Fibroblast of pulmonary artery (primary cell): ENCODE measurements around the gene COL24A1.

Experiments used
- DNase-seq: peaks from one replicate; pipeline ENCODE4 v3.0.0-alpha.2; 2010; ENCODE audit warnings: low read depth
- H3K4me3 ChIP-seq: replicated peaks from 2 replicates; pipeline ENCODE4 v1.5.1; 2011; ENCODE audit warnings: low read depth, mild to moderate bottlenecking, control low read depth, low read length, moderate library complexity
- CTCF ChIP-seq: IDR thresholded peaks from 2 replicates; pipeline ENCODE4 v1.5.1; 2011; ENCODE audit warnings: mild to moderate bottlenecking, control low read depth, low read length, inconsistent platforms; ENCODE audit errors: missing control alignments

COL24A1 gene

GRCh38 chr1:86110451-86111129, 46.0 kb downstream of the COL24A1 start:
- no peak for DNase-seq
- no peak for TF ChIP-seq CTCF
- no peak overlapping the region for H3K4me3 ChIP-seq

- no peak overlapping the region for H3K4me3 ChIP-seq
- TF ChIP-seq CTCF, result no peak
- no peak for DNase-seq
These were observed 51.1 kb downstream of the COL24A1 start for GRCh38 chr1:86105533-86105866.

GRCh38 chr1:86104606-86105532, 51.7 kb downstream of the COL24A1 start:
- no peak for DNase-seq
- no peak overlapping the region for H3K4me3 ChIP-seq
- no peak for TF ChIP-seq CTCF

- no peak for DNase-seq
- no peak for TF ChIP-seq CTCF
These were observed 55.0 kb downstream of the COL24A1 start for GRCh38 chr1:86101616-86102015.

GRCh38 chr1:86100401-86100800, 56.2 kb downstream of the COL24A1 start:
- TF ChIP-seq CTCF, result no peak
- no peak overlapping the region for H3K4me3 ChIP-seq
- DNase-seq, result no peak

More at GRCh38 chr1:86101616-86102015, 55.0 kb downstream of the COL24A1 start:
- H3K4me3 ChIP-seq, result no peak overlapping the region

GRCh38 chr1:86089765-86090164, 66.8 kb downstream of the COL24A1 start:
- no peak for DNase-seq
- no peak overlapping the region for H3K4me3 ChIP-seq
- no peak for TF ChIP-seq CTCF
